ENCODE measurements around the gene TBC1D24. TPM values are rescaled to one million over a fixed set of nuclear protein-coding genes. Genes with fewer than 3 reads are reported as not detected.
"Not testable (repeated sequence)": the region's sequence is repeated elsewhere in the genome, so short reads cannot be mapped to it uniquely, and the experiment has no call there.

TBC1D24 gene
- total and polyA plus RNA-seq, 11 donors, result 4.0 to 19.2 (median 11.6) TPM

- TF ChIP-seq, protein P1, sequence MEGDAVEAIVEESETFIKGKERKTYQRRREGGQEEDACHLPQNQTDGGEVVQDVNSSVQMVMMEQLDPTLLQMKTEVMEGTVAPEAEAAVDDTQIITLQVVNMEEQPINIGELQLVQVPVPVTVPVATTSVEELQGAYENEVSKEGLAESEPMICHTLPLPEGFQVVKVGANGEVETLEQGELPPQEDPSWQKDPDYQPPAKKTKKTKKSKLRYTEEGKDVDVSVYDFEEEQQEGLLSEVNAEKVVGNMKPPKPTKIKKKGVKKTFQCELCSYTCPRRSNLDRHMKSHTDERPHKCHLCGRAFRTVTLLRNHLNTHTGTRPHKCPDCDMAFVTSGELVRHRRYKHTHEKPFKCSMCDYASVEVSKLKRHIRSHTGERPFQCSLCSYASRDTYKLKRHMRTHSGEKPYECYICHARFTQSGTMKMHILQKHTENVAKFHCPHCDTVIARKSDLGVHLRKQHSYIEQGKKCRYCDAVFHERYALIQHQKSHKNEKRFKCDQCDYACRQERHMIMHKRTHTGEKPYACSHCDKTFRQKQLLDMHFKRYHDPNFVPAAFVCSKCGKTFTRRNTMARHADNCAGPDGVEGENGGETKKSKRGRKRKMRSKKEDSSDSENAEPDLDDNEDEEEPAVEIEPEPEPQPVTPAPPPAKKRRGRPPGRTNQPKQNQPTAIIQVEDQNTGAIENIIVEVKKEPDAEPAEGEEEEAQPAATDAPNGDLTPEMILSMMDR (IDR thresholded peaks at IDR 0.05), result no peak
- TF ChIP-seq POLR2A (IDR thresholded peaks at IDR 0.05), result peak; percentile 29 to 80
- intact Hi-C loops (cut with DNase I), result no loop called here
These were observed 57.0 kb downstream of the TBC1D24 start for GRCh38 chr16:2531696-2532493.

GRCh38 chr16:2532494-2533141 lies 57.7 kb downstream of the TBC1D24 start:
- H3K36me3 ChIP-seq, result peaks cover 0 to 28% (median 20%) of the 10 kb centered on the region in 9 donors
- H3K27ac ChIP-seq, result peak overlapping the region; percentile 43 to 97 (median 82)
- ATAC-seq, result peak in 3 of 4 donors; percentile 4 to 24 (median 18)
- DNase-seq, result peak; percentile 55 to 77 (median 65)
- no peaks in the 10 kb centered on the region for H3K9me3 ChIP-seq
- 2 to 3% (median 2%) methylated on average over 36 to 37 of the region's 37 CpGs for WGBS, 4 donors
- H3K4me1 ChIP-seq, result peaks cover 0 to 43% (median 14%) of the 10 kb centered on the region in 12 donors
- intact Hi-C loops (cut with DNase I), result no loop called here
- peak in 1 of 2 donors; percentile 19 for TF ChIP-seq POLR2A (IDR thresholded peaks at IDR 0.05)
- TF ChIP-seq, protein P1 (IDR thresholded peaks at IDR 0.05), result no peak
- no peaks in the 10 kb centered on the region for H3K27me3 ChIP-seq
- peak overlapping the region; percentile 39 to 72 (median 62) for H3K4me3 ChIP-seq

More at GRCh38 chr16:2531696-2532493, 57.0 kb downstream of the TBC1D24 start:
- Histone ChIP-seq H3K27me3 (no peaks in the 10 kb centered on the region), H3K4me1 (peaks cover 0 to 40% (median 11%) of the 10 kb centered on the region in 12 donors), H3K27ac (peak overlapping the region; percentile 43 to 97 (median 82)), H3K4me3 (peak overlapping the region; percentile 39 to 72 (median 62)), H3K36me3 (peaks cover 0 to 34% (median 20%) of the 10 kb centered on the region in 9 donors), H3K9me3 (no peaks in the 10 kb centered on the region)
- DNase-seq (peak; percentile 98 to 100 (median 99)), ATAC-seq (peak; percentile 91 to 97 (median 94))
- WGBS, 4 donors, result 0 to 1% (median 0%) methylated on average over 23 to 84 of the region's 84 CpGs

DNA sequence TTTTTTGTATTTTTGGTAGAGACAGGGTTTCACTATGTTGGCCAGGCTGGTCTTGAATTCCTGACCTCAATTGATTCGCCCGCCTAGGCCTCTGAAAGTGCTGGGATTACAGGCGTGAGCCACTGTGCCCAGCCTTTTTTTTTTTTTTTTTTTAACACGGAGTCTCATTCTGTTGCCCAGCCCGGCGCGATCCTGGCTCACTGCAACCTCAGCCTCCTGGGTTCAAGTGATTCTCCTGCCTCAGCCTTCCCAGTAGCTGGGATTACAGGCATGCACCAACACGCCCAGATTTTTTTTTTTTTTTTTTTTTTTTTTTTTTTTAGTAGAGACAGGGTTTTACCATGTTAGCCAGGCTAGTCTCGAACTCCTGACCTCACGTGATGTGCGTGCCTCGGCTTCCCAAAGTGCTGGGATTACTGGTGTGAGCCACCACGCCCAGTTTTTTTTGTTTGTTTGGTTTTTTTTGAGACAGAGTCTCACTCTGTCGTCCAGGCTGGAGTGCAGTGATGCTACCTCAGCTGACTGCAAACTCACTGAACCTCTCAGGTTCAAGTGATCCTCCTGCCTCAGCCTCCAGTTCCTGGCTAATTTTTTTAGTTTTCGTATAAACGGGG lies 58.3 kb downstream of the TBC1D24 start:
- Histone ChIP-seq H3K36me3 (peaks cover 0 to 22% (median 14%) of the 10 kb centered on the region in 9 donors), H3K4me3 (peak overlapping the region in 11 of 12 donors; percentile 39 to 72 (median 65)), H3K27ac (peak overlapping the region; percentile 43 to 97 (median 82)), H3K4me1 (peaks cover 0 to 43% (median 14%) of the 10 kb centered on the region in 12 donors)
- H3K9me3 ChIP-seq; intact Hi-C loops (cut with DNase I); H3K27me3 ChIP-seq; ATAC-seq: not testable (repeated sequence)
- WGBS, 4 donors, result 33 to 53% (median 46%) methylated on average over 16 of the region's 16 CpGs
- peak in 2 of 5 donors; percentile 34 to 60 for DNase-seq

- Histone ChIP-seq H3K36me3 (peaks cover 0 to 15% (median 8%) of the 10 kb centered on the region in 9 donors), H3K4me3 (no peak overlapping the region), H3K4me1 (peaks cover 0 to 48% (median 18%) of the 10 kb centered on the region in 12 donors), H3K27ac (peak overlapping the region in 1 of 12 donors; percentile 97), H3K27me3 (no peaks in the 10 kb centered on the region), H3K9me3 (no peaks in the 10 kb centered on the region)
- TF ChIP-seq, protein P1 (IDR thresholded peaks at IDR 0.05), result no peak
- DNase-seq (no peak), ATAC-seq (no peak)
- 81 to 90% (median 89%) methylated on average over 11 of the region's 11 CpGs for WGBS, 4 donors
- intact Hi-C loops (cut with DNase I), result no loop called here
These were observed 59.0 kb downstream of the TBC1D24 start for GRCh38 chr16:2533912-2534311.

DNA sequence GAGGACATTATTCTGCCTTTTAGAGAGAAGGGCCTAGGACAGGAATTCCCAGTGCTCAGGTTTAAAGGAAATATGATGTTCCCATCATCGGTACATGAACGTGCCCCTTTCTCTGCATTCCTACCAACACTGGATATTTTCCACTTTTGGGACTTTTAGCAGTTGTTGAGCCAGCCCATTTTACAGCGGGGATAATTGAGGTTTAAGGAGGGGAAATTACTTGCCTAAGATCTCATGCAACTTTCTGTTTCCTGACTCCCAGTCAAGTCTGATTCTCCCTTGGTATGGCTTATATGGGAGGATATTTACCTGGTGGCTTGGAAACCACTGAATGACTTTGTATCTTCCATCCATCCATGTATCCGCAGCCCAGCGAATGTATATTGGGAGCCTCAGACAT lies 59.4 kb downstream of the TBC1D24 start:
- H3K9me3 ChIP-seq; intact Hi-C loops (cut with DNase I); ATAC-seq; H3K27ac ChIP-seq; H3K27me3 ChIP-seq; DNase-seq; H3K4me3 ChIP-seq: not testable (repeated sequence)
- Histone ChIP-seq H3K36me3 (peaks cover 0 to 11% (median 4%) of the 10 kb centered on the region in 9 donors), H3K4me1 (peaks cover 0 to 52% (median 22%) of the 10 kb centered on the region in 12 donors)
- WGBS, 4 donors, result 85 to 88% (median 85%) methylated on average over 5 of the region's 5 CpGs

All from heart left ventricle (tissue), 16 donors.